ENCODE results near the gene ABCA1.
"Not testable (repeated sequence)": the region's sequence is repeated elsewhere in the genome, so short reads cannot be mapped to it uniquely, and the experiment has no call there.

ABCA1 gene

GRCh38 chr9:104900871-104901270 lies 27.1 kb downstream of the ABCA1 start:
- Histone ChIP-seq H3K4me2 (ENCODE audit: low read length) (no peak overlapping the region), H3K4me1 (no peaks in the 10 kb centered on the region)

GRCh38 chr9:104900324-104900723 lies 27.6 kb downstream of the ABCA1 start:
- H3K79me2 ChIP-seq = no peaks in the 10 kb centered on the region
- H3K9me3 ChIP-seq (ENCODE audit: control insufficient read depth, low read length) = no peaks in the 10 kb centered on the region
- no peak overlapping the region for H3K9ac ChIP-seq
- H3K36me3 ChIP-seq (ENCODE audit: control insufficient read depth, insufficient read depth, low read length) = no peaks in the 10 kb centered on the region
- no peak overlapping the region for H2AFZ ChIP-seq
- no peaks in the 10 kb centered on the region for H3K27me3 ChIP-seq (ENCODE audit: control insufficient read depth, insufficient read depth, low read length)
- TF ChIP-seq, protein P1, sequence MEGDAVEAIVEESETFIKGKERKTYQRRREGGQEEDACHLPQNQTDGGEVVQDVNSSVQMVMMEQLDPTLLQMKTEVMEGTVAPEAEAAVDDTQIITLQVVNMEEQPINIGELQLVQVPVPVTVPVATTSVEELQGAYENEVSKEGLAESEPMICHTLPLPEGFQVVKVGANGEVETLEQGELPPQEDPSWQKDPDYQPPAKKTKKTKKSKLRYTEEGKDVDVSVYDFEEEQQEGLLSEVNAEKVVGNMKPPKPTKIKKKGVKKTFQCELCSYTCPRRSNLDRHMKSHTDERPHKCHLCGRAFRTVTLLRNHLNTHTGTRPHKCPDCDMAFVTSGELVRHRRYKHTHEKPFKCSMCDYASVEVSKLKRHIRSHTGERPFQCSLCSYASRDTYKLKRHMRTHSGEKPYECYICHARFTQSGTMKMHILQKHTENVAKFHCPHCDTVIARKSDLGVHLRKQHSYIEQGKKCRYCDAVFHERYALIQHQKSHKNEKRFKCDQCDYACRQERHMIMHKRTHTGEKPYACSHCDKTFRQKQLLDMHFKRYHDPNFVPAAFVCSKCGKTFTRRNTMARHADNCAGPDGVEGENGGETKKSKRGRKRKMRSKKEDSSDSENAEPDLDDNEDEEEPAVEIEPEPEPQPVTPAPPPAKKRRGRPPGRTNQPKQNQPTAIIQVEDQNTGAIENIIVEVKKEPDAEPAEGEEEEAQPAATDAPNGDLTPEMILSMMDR (IDR thresholded peaks at IDR 0.05) = no peak
- no peak overlapping the region for H3K4me2 ChIP-seq (ENCODE audit: low read length)
- no peak overlapping the region for H3K4me3 ChIP-seq (ENCODE audit: low read depth, low read length)
- no peaks in the 10 kb centered on the region for H3K4me1 ChIP-seq
- H3K27ac ChIP-seq = no peak overlapping the region

More at GRCh38 chr9:104900871-104901270, 27.1 kb downstream of the ABCA1 start:
- no peaks in the 10 kb centered on the region for H3K36me3 ChIP-seq (ENCODE audit: control insufficient read depth, insufficient read depth, low read length)
- no peak overlapping the region for H3K9ac ChIP-seq
- no peaks in the 10 kb centered on the region for H3K27me3 ChIP-seq (ENCODE audit: control insufficient read depth, insufficient read depth, low read length)
- H3K27ac ChIP-seq = no peak overlapping the region
- no peak overlapping the region for H2AFZ ChIP-seq
- TF ChIP-seq, protein P1 (IDR thresholded peaks at IDR 0.05) = no peak
- no peak overlapping the region for H3K4me3 ChIP-seq (ENCODE audit: low read depth, low read length)
- H3K9me3 ChIP-seq (ENCODE audit: control insufficient read depth, low read length) = no peaks in the 10 kb centered on the region
- H3K79me2 ChIP-seq = no peaks in the 10 kb centered on the region

DNA sequence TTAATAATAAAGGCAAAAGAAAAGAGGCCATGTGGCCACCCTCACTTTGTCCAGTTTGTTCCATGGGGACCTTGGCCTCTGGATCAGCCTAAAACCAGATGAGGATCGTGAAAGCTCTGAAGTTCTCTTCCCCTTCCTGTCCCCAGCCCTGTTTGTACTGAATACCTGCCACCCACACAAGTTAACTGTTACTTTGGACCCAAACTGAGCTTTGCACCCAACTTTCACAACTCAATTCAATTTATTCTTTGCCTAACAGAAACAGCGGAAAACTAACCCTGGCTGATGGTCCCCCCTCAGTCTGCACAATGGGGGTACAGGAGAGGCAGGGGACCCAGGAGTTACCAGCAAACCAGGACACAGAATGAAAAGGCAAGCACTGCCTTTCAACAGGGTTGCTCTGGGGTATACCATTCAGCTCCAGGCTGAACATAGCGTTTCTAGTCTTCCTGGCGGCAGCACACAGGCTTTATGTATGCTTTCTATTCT lies 28.2 kb downstream of the ABCA1 start:
- no peak overlapping the region for H2AFZ ChIP-seq
- H3K9me3 ChIP-seq (ENCODE audit: control insufficient read depth, low read length) = no peaks in the 10 kb centered on the region
- H3K36me3 ChIP-seq (ENCODE audit: control insufficient read depth, insufficient read depth, low read length) = no peaks in the 10 kb centered on the region
- no peak overlapping the region for H3K4me2 ChIP-seq (ENCODE audit: low read length)
- no peak overlapping the region for H3K4me3 ChIP-seq (ENCODE audit: low read depth, low read length)
- H3K4me1 ChIP-seq = no peaks in the 10 kb centered on the region
- no peaks in the 10 kb centered on the region for H3K27me3 ChIP-seq (ENCODE audit: control insufficient read depth, insufficient read depth, low read length)
- TF ChIP-seq, protein P1 (IDR thresholded peaks at IDR 0.05) = no peak
- H3K27ac ChIP-seq = no peak overlapping the region
- no peaks in the 10 kb centered on the region for H3K79me2 ChIP-seq
- no peak overlapping the region for H3K9ac ChIP-seq

GRCh38 chr9:104898376-104898775 lies 29.6 kb downstream of the ABCA1 start:
- not testable (repeated sequence) for H2AFZ ChIP-seq; H3K4me1 ChIP-seq; H3K9me3 ChIP-seq (ENCODE audit: control insufficient read depth, low read length); H3K9ac ChIP-seq; H3K4me2 ChIP-seq (ENCODE audit: low read length); H3K4me3 ChIP-seq (ENCODE audit: low read depth, low read length); H3K36me3 ChIP-seq (ENCODE audit: control insufficient read depth, insufficient read depth, low read length); H3K27me3 ChIP-seq (ENCODE audit: control insufficient read depth, insufficient read depth, low read length); H3K27ac ChIP-seq; H3K79me2 ChIP-seq

- TF ChIP-seq, protein P1 (IDR thresholded peaks at IDR 0.05) = no peak
- no peaks in the 10 kb centered on the region for H3K9me3 ChIP-seq (ENCODE audit: control insufficient read depth, low read length)
Observed at GRCh38 chr9:104896131-104896530, 31.8 kb downstream of the ABCA1 start.

More at GRCh38 chr9:104896131-104896530, 31.8 kb downstream of the ABCA1 start:
- Histone ChIP-seq H3K9ac (no peak overlapping the region), H3K36me3 (ENCODE audit: control insufficient read depth, insufficient read depth, low read length) (no peaks in the 10 kb centered on the region), H3K27me3 (ENCODE audit: control insufficient read depth, insufficient read depth, low read length) (no peaks in the 10 kb centered on the region), H2AFZ (no peak overlapping the region), H3K4me3 (ENCODE audit: low read depth, low read length) (no peak overlapping the region), H3K79me2 (no peaks in the 10 kb centered on the region), H3K4me1 (no peaks in the 10 kb centered on the region), H3K4me2 (ENCODE audit: low read length) (no peak overlapping the region), H3K27ac (no peak overlapping the region)
